A549 (cell line): ENCODE data around the gene RHOF. TPM values are rescaled to one million over a fixed set of nuclear protein-coding genes. Genes with fewer than 3 reads are reported as not detected.
A peak's percentile ranks its signal among the peaks of the same experiment; 100 is the strongest.

Experiments used
- ATAC-seq, 2 experiments: fragments of 200-7000 bp in 1 of 2; fragments of >200 bp in 1 of 2; cut with Nextera tagmentation in 1 of 2; cut with Tn5 transposase in 1 of 2; 3 replicates each; pipeline versions ENCODE4 v1.8.0 to v1.9.1; 2018 to 2020; ENCODE audit warnings: mild to moderate bottlenecking in 1 of 2, moderate library complexity in 1 of 2
- CTCF ChIA-PET: fragments of 300-600 bp; sonication (Branson Sonifier 250); formaldehyde crosslinking; extraction: SDS; loops from one replicate; lab custom pipeline; 2021; ENCODE audit warnings: antibody characterized with exemption, inconsistent platforms; lab: Yijun Ruan, JAX
- POLR2A ChIA-PET: fragments of 350-600 bp; formaldehyde crosslinking; extraction: SDS; loops from one replicate; lab custom pipeline; 2021; ENCODE audit warnings: antibody characterized with exemption, inconsistent platforms; lab: Yijun Ruan, JAX
- DNase-seq, 2 experiments: peaks; one replicate each; pipeline versions ENCODE4 v3.0.0 to v3.0.0-alpha.2; 2011 to 2016; ENCODE audit warnings: low read depth in 1 of 2, low spot score in 1 of 2
- FAIRE-seq: peaks from 2 replicates; lab custom pipeline; 2011; peaks lifted over from hg19 to GRCh38; lab: Jason Lieb, UNC
- H3K27ac ChIP-seq, 2 experiments: fragments of >200 bp; sonication (Bioruptor Twin); formaldehyde crosslinking; 3 replicates each; pipeline ENCODE4 v1.5.1; 2016 to 2017
- H3K4me1 ChIP-seq: fragments of >200 bp; sonication (Bioruptor Twin); formaldehyde crosslinking; 3 replicates; pipeline ENCODE4 v1.6.1; 2016
- H3K4me2 ChIP-seq: fragments of >200 bp; sonication (Bioruptor Twin); formaldehyde crosslinking; 3 replicates; pipeline ENCODE4 v1.6.1; 2016
- H3K4me3 ChIP-seq: fragments of >200 bp; sonication (Bioruptor Twin); formaldehyde crosslinking; 3 replicates; pipeline ENCODE4 v1.5.1; 2016
- H3K9me3 ChIP-seq: fragments of >200 bp; sonication (Bioruptor Twin); formaldehyde crosslinking; 3 replicates; pipeline ENCODE4 v1.6.1; 2016
- ATOH8 ChIP-seq: fragments of 250-450 bp; sonication (Bioruptor Pico); IDR thresholded peaks from 2 replicates; pipeline ENCODE4 v1.5.0; 2020; ENCODE audit warnings: low read depth, mild to moderate bottlenecking, moderate library complexity
- BCL3 ChIP-seq: fragments of >200 bp; sonication (Bioruptor Twin); formaldehyde crosslinking; IDR thresholded peaks from 3 replicates; pipeline ENCODE4 v1.6.1; 2016
- CBX8 ChIP-seq: fragments of 200-600 bp; sonication (generic); IDR thresholded peaks from 2 replicates; pipeline ENCODE4 v1.6.1; 2016
- CEBPB ChIP-seq, 2 experiments: fragments of >200 bp in 1 of 2; sonication (Bioruptor Twin) in 1 of 2; formaldehyde crosslinking in 1 of 2; IDR thresholded peaks; 2 replicates each; pipeline ENCODE4 v1.6.1; 2012 to 2016
- CHD4 ChIP-seq: fragments of 200-600 bp; sonication (generic); IDR thresholded peaks from 2 replicates; pipeline ENCODE4 v1.6.1; 2016; ENCODE audit warnings: antibody characterized with exemption, mild to moderate bottlenecking, borderline replicate concordance
- E2F6 ChIP-seq: IDR thresholded peaks from 2 replicates; pipeline ENCODE4 v1.6.1; 2012; ENCODE audit warnings: low read depth, borderline replicate concordance
- EHMT2 ChIP-seq: fragments of 200-600 bp; sonication (generic); IDR thresholded peaks from 2 replicates; pipeline ENCODE4 v1.6.1; 2016; ENCODE audit warnings: antibody characterized with exemption, low read depth, mild to moderate bottlenecking, moderate library complexity
- ELK1 ChIP-seq: fragments of 150-350 bp; IDR thresholded peaks from 2 replicates; pipeline ENCODE4 v1.6.1; 2014; ENCODE audit warnings: low read depth, mild to moderate bottlenecking, low read length
- FOSL2 ChIP-seq, 2 experiments: fragments of 450-650 bp in 1 of 2; fragments of >200 bp in 1 of 2; sonication (Bioruptor Twin) in 1 of 2; formaldehyde crosslinking; IDR thresholded peaks; 2 replicates each; pipeline versions ENCODE4 v1.5.0 to v1.6.1; 2016 to 2020; ENCODE audit warnings: mild to moderate bottlenecking in 1 of 2, moderate library complexity in 1 of 2
- HOXB13 ChIP-seq: fragments of 250-450 bp; sonication (Bioruptor Pico); IDR thresholded peaks from 2 replicates; pipeline ENCODE4 v1.5.0; 2020; ENCODE audit warnings: low read depth, mild to moderate bottlenecking, moderate library complexity
- JUN ChIP-seq, 2 experiments: fragments of >200 bp; sonication (Bioruptor Twin); formaldehyde crosslinking; IDR thresholded peaks; 2 replicates in 1 of 2; 3 replicates in 1 of 2; pipeline ENCODE4 v1.6.1; 2016 to 2017
- JUNB ChIP-seq: fragments of >200 bp; sonication (Bioruptor Twin); formaldehyde crosslinking; IDR thresholded peaks from 2 replicates; pipeline ENCODE4 v1.6.1; 2016
- KDM5A ChIP-seq: fragments of 200-600 bp; sonication (generic); IDR thresholded peaks from 2 replicates; pipeline ENCODE4 v1.6.1; 2016; ENCODE audit warnings: antibody characterized with exemption, mild to moderate bottlenecking
- MAFK ChIP-seq: fragments of 450-650 bp; IDR thresholded peaks from 2 replicates; pipeline ENCODE4 v1.6.1; 2014; ENCODE audit not compliant: partially characterized antibody
- MYC ChIP-seq: IDR thresholded peaks from 2 replicates; pipeline ENCODE4 v1.6.1; 2012; ENCODE audit warnings: mild to moderate bottlenecking, inconsistent platforms, low read length, improper control_type of control experiment, borderline replicate concordance
- NPAS2 ChIP-seq: fragments of 250-450 bp; sonication (Bioruptor Pico); IDR thresholded peaks from 2 replicates; pipeline ENCODE4 v1.8.0; 2022; ENCODE audit warnings: mild to moderate bottlenecking, moderate library complexity, borderline replicate concordance
- NR3C1 ChIP-seq: fragments of >200 bp; sonication (Bioruptor Twin); formaldehyde crosslinking; IDR thresholded peaks from 3 replicates; pipeline ENCODE4 v1.6.1; 2017
- RFX5 ChIP-seq: fragments of 450-650 bp; IDR thresholded peaks from 2 replicates; pipeline ENCODE4 v1.7.1; 2014; ENCODE audit warnings: antibody characterized with exemption, mild to moderate bottlenecking, moderate library complexity
- TFCP2L1 ChIP-seq: fragments of 250-450 bp; sonication (Bioruptor Pico); IDR thresholded peaks from 2 replicates; pipeline ENCODE4 v1.5.0; 2021; ENCODE audit warnings: mild to moderate bottlenecking
- ZC3H11A ChIP-seq: fragments of 450-650 bp; IDR thresholded peaks from 2 replicates; pipeline ENCODE4 v1.6.1; 2014; ENCODE audit warnings: antibody characterized with exemption, mild to moderate bottlenecking
- ZNF302 ChIP-seq: fragments of 250-450 bp; sonication (Bioruptor Pico); IDR thresholded peaks from 2 replicates; pipeline ENCODE4 v1.9.0; 2021; ENCODE audit warnings: inconsistent platforms, mild to moderate bottlenecking, moderate library complexity
- WGBS: methylation state at CpG from one replicate; pipeline ENCODE4 v1.1.6; 2017; ENCODE audit errors: missing lambda C conversion rate; 5-methylcytosine and 5-hydroxymethylcytosine counted together
- polyA plus RNA-seq, 4 experiments: library from polyadenylated mRNA; depleted of rRNA in 3 of 4; stranded (reverse); fragments of >200 nt; fragmentation: RNase III in 1 of 4; extraction: RNeasy Plus Mini Kit Qiagen cat#74134 plus additional on column Dnase treatment in 1 of 4; gene quantifications; 2 replicates in 3 of 4; 3 replicates in 1 of 4; pipeline ENCODE4 v1.2.3, GENCODE V29; 2011 to 2017

The RHOF gene
- polyA plus RNA-seq, 2 of the 4 experiments (the other 2 are of a cell fraction): 47.1 to 52.3 TPM

- Histone ChIP-seq H3K9me3 (no peaks in the 10 kb centered on the region), H3K4me1 (peaks cover 25% of the 10 kb centered on the region), H3K4me3 (no peak overlapping the region), H3K27ac (peak overlapping the region in 1 of 2 experiments; percentile 59; a peak in 1 of 6 replicates), H3K4me2 (no peak overlapping the region)
- 94% methylated on average over 9 of the region's 9 CpGs for WGBS
- ATAC-seq: no peak
- ChIA-PET POLR2A (no interaction called here), CTCF (interaction anchor here (0.7 kb wide), 1 partner anchor 55 kb away, joined by 3 read pairs; the partner anchor contains the start of gene RHOF)
- FAIRE-seq: no peak
- no peak for DNase-seq
- TF ChIP-seq NPAS2 (CRISPR knock-in tag): no peak
- TF ChIP-seq NR3C1: no peak
- no peak for TF ChIP-seq BCL3
- TF ChIP-seq CEBPB (IDR thresholded peaks at IDR 0.05): no peak
- TF ChIP-seq HOXB13: no peak
- no peak for TF ChIP-seq KDM5A
- no peak for TF ChIP-seq MAFK
- TF ChIP-seq ZNF302 (CRISPR knock-in tag): no peak
- no peak for TF ChIP-seq JUN (IDR thresholded peaks at IDR 0.05)
- TF ChIP-seq ATOH8 (CRISPR knock-in tag): no peak
- no peak for TF ChIP-seq TFCP2L1
- TF ChIP-seq JUNB: no peak
- TF ChIP-seq ELK1: no peak
- TF ChIP-seq RFX5: no peak
- no peak for TF ChIP-seq E2F6
- TF ChIP-seq ZC3H11A: no peak
- TF ChIP-seq EHMT2: no peak
Observed at GRCh38 chr12:121738340-121738858, 55.1 kb downstream of the RHOF start.

GRCh38 chr12:121733849-121734248 lies 59.6 kb downstream of the RHOF start:
- H3K9me3 ChIP-seq: no peaks in the 10 kb centered on the region
- POLR2A ChIA-PET: no interaction called here
- no peak overlapping the region for H3K4me3 ChIP-seq
- H3K4me1 ChIP-seq: no peaks in the 10 kb centered on the region
- ATAC-seq (no peak), DNase-seq (no peak), FAIRE-seq (no peak)
- H3K27ac ChIP-seq: no peak overlapping the region
- TF ChIP-seq MAFK (no peak), CHD4 (no peak), MYC (no peak), TFCP2L1 (no peak), CBX8 (no peak)
- H3K4me2 ChIP-seq: no peak overlapping the region
- CTCF ChIA-PET: interaction anchor here (1.2 kb wide), 1 partner anchor 36 kb away, joined by 3 read pairs; no protein-coding TSS in a partner anchor
- WGBS: 92% methylated on average over 8 of the region's 8 CpGs

- H3K4me1 ChIP-seq: no peaks in the 10 kb centered on the region
- no peaks in the 10 kb centered on the region for H3K9me3 ChIP-seq
- TF ChIP-seq FOSL2 (IDR thresholded peaks at IDR 0.05): no peak
- no peak for TF ChIP-seq FOSL2 (CRISPR knock-in tag; IDR thresholded peaks at IDR 0.05)
- ChIA-PET CTCF (interaction anchor here (1.0 to 1.2 kb wide), 2 partner anchors 63 to 81 kb away, joined by 3 to 6 read pairs; partner anchors contain the start of gene RHOF), POLR2A (no interaction called here)
- no peak overlapping the region for H3K27ac ChIP-seq
- no peak for FAIRE-seq
- ATAC-seq: peak in 1 of 2 experiments; percentile 32; a peak in 1 of 6 replicates
- H3K4me2 ChIP-seq: no peak overlapping the region
- no peak overlapping the region for H3K4me3 ChIP-seq
- no peak for DNase-seq
- 83% methylated on average over 7 of the region's 7 CpGs for WGBS
Observed at GRCh38 chr12:121731473-121731872, 62.0 kb downstream of the RHOF start.
